Natural killer cell (primary cell): ENCODE data around the gene EXOSC10. TPM values are rescaled to one million over a fixed set of nuclear protein-coding genes. Genes with fewer than 3 reads are reported as not detected.
"Not testable (repeated sequence)": the region's sequence is repeated elsewhere in the genome, so short reads cannot be mapped to it uniquely, and the experiment has no call there.

Source experiments
- ATAC-seq, 3 donors: fragments of 150-1000 bp in 2 of 3; fragments of 200-7000 bp in 1 of 3; cut with Tn5 transposase; 1 replicate in 1 of 3; 2 replicates in 2 of 3; pipeline ENCODE4 v1.10.0; 2021; ENCODE audit warnings: mild to moderate bottlenecking in 2 of 3, moderate library complexity in 2 of 3
- DNase-seq, 2 donors: peaks; one replicate each; pipeline versions ENCODE4 v3.0.0 to v3.0.0-alpha.2; 2013 to 2021; ENCODE audit warnings: mixed read lengths in 1 of 2
- H3K27ac ChIP-seq: one replicate; pipeline ENCODE4 v1.5.1; 2013; ENCODE audit warnings: mild to moderate bottlenecking, low read length
- H3K27me3 ChIP-seq: one replicate; pipeline ENCODE4 v1.6.1; 2013; ENCODE audit warnings: low read length; ENCODE audit not compliant: control insufficient read depth, insufficient read depth
- H3K36me3 ChIP-seq: one replicate; pipeline ENCODE4 v1.6.1; 2013; ENCODE audit warnings: low read length; ENCODE audit not compliant: control insufficient read depth, insufficient read depth
- H3K4me1 ChIP-seq: one replicate; pipeline ENCODE4 v1.6.1; 2013; ENCODE audit warnings: low read length; ENCODE audit not compliant: control insufficient read depth, insufficient read depth
- H3K4me3 ChIP-seq: one replicate; pipeline ENCODE4 v1.5.1; 2013; ENCODE audit warnings: low read length
- H3K9me3 ChIP-seq: one replicate; pipeline ENCODE4 v1.6.1; 2013; ENCODE audit warnings: low read length; ENCODE audit not compliant: control insufficient read depth, insufficient read depth
- H3K27ac Mint-ChIP-seq, 2 donors: one replicate each; pipeline ENCODE4 v1.8.0; 2022; ENCODE audit warnings: mild to moderate bottlenecking in 2 of 2, mixed read lengths in 2 of 2, moderate library complexity in 1 of 2
- H3K27me3 Mint-ChIP-seq, 2 donors: one replicate each; pipeline ENCODE4 v1.8.0; 2022; ENCODE audit warnings: low read depth in 2 of 2, mixed read lengths in 2 of 2
- H3K36me3 Mint-ChIP-seq: one replicate; pipeline ENCODE4 v1.8.0; 2022; ENCODE audit warnings: mixed read lengths
- H3K4me1 Mint-ChIP-seq, 2 donors: one replicate each; pipeline ENCODE4 v1.8.0; 2022; ENCODE audit warnings: mixed read lengths in 2 of 2
- H3K4me3 Mint-ChIP-seq: one replicate; pipeline ENCODE4 v1.8.0; 2022; ENCODE audit warnings: mild to moderate bottlenecking, moderate library complexity, mixed read lengths
- H3K9me3 Mint-ChIP-seq, 2 donors: one replicate each; pipeline ENCODE4 v1.8.0; 2022; ENCODE audit warnings: mixed read lengths in 2 of 2
- CTCF ChIP-seq: fragments of 200-600 bp; IDR thresholded peaks from one replicate; pipeline ENCODE4 v1.8.0; 2022; ENCODE audit warnings: antibody characterized with exemption
- WGBS: methylation state at CpG from one replicate; pipeline ENCODE4 v1.1.7; 2013; ENCODE audit warnings: missing lambda C conversion rate; ENCODE audit not compliant: insufficient coverage; 5-methylcytosine and 5-hydroxymethylcytosine counted together
- intact Hi-C: fragments of 100-400 bp; cut with micrococcal nuclease; formaldehyde crosslinking; loops from one replicate; pipeline ENCODE4 v1.14.2; 2022
- total RNA-seq, 4 donors: library from RNA; stranded (reverse); fragments of 120-200 nt in 1 of 4; gene quantifications; one replicate each; pipeline versions ENCODE4 v1.2.3 to v1.2.4, GENCODE V29; 2013 to 2022

EXOSC10 gene
- total RNA-seq, 3 donors from 2014 or later (not counting 1 experiment from before 2014, with no cell fraction given), result 85.2 to 97.2 (median 94.9) TPM

DNA sequence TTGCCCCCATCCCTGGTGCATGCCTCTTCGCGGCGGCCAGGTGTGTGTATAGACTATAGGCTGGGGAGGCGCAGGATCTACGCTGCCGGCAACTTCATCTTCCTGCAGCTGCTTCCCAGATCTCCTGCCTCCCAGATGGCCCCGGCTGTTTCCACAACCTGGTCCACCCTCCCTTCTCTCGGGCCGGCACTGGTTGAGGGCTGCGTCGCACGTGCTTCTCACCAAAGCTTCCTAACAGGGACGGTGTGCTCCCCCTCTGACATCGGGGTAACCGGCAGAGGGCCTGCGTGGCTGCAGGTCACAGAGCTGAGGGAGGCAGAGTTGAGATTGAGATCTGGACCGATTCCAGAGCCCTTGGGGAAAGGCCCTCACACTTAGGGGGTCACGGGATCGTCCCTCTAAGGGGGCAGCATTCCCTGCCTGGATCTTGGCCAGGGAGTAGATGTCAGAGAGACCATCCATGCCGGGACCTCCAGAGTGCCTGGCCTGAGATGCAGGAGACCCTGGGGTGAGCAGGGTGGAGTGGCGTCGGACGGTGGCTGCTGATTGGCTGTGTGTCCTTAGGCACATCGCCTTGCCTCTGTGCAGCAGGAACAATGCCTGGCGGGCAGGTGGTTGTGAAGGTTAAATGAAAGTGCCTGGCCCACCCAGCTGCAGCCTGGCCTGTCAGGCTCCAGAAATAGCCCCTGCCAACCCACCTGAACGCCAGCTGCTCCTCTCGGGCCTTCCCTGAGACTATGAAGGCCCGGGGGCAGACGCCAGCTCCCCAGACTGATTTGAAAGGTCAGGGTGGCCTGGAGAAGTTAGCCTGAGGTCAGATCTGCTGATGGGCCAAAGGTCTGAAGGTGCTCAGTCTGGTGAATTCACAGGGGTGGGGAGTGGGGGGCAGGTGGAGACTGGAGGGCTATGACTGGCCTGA is 46.6 kb downstream of the EXOSC10 start:
- no peak overlapping the region for H3K4me3 ChIP-seq
- Mint-ChIP-seq H3K9me3 (no peaks in the 10 kb centered on the region), H3K4me1 (peaks cover 0 to 4% of the 10 kb centered on the region in 2 donors), H3K27ac (no peak overlapping the region), H3K4me3 (no peak overlapping the region), H3K36me3 (no peaks in the 10 kb centered on the region), H3K27me3 (no peaks in the 10 kb centered on the region)
- DNase-seq (no peak), ATAC-seq (no peak)
- H3K27ac ChIP-seq, result no peak overlapping the region
- no peak for TF ChIP-seq CTCF
- no peaks in the 10 kb centered on the region for H3K27me3 ChIP-seq
- H3K4me1 ChIP-seq, result peaks cover 3% of the 10 kb centered on the region
- no peaks in the 10 kb centered on the region for H3K9me3 ChIP-seq
- H3K36me3 ChIP-seq, result peaks cover 4% of the 10 kb centered on the region
- intact Hi-C loops, result no loop called here
- 41% methylated on average over 29 of the region's 29 CpGs for WGBS

- H3K27me3 Mint-ChIP-seq, result no peaks in the 10 kb centered on the region
Observed at GRCh38 chr1:11051781-11052511, 47.7 kb downstream of the EXOSC10 start.

GRCh38 chr1:11051121-11051520 is 48.5 kb downstream of the EXOSC10 start:
- H3K4me3 Mint-ChIP-seq, H3K36me3 Mint-ChIP-seq, H3K36me3 ChIP-seq, H3K4me3 ChIP-seq, DNase-seq, H3K27me3 Mint-ChIP-seq, H3K27ac ChIP-seq, H3K9me3 ChIP-seq, H3K9me3 Mint-ChIP-seq, H3K27me3 ChIP-seq, H3K4me1 Mint-ChIP-seq, H3K4me1 ChIP-seq, intact Hi-C loops, H3K27ac Mint-ChIP-seq, ATAC-seq: not testable (repeated sequence)
- 96% methylated on average over 9 of the region's 10 CpGs for WGBS

More at GRCh38 chr1:11051781-11052511, 47.7 kb downstream of the EXOSC10 start:
- 66% methylated on average over 18 of the region's 19 CpGs for WGBS
- Mint-ChIP-seq H3K9me3 (no peaks in the 10 kb centered on the region), H3K4me3 (no peak overlapping the region), H3K27ac (no peak overlapping the region), H3K36me3 (no peaks in the 10 kb centered on the region), H3K4me1 (no peaks in the 10 kb centered on the region)
- intact Hi-C loops, result no loop called here
- H3K4me3 ChIP-seq, result no peak overlapping the region
- peaks cover 3% of the 10 kb centered on the region for H3K4me1 ChIP-seq
- no peak for DNase-seq
- no peak for TF ChIP-seq CTCF
- H3K27ac ChIP-seq, result no peak overlapping the region
- H3K9me3 ChIP-seq, result no peaks in the 10 kb centered on the region
- H3K27me3 ChIP-seq, result no peaks in the 10 kb centered on the region
- ATAC-seq, result no peak
- H3K36me3 ChIP-seq, result peaks cover 4% of the 10 kb centered on the region
